GM12874 (cell line): ENCODE data around the gene ADORA2A.

ENCODE experiments used
- TF ChIP-seq, protein P1 (sequence below): IDR thresholded peaks from 2 replicates; pipeline ENCODE4 v1.5.1; 2011; ENCODE audit warnings: low read depth, mild to moderate bottlenecking, control low read depth, low read length, moderate library complexity; ENCODE audit not compliant: insufficient read depth

The ADORA2A gene

DNA sequence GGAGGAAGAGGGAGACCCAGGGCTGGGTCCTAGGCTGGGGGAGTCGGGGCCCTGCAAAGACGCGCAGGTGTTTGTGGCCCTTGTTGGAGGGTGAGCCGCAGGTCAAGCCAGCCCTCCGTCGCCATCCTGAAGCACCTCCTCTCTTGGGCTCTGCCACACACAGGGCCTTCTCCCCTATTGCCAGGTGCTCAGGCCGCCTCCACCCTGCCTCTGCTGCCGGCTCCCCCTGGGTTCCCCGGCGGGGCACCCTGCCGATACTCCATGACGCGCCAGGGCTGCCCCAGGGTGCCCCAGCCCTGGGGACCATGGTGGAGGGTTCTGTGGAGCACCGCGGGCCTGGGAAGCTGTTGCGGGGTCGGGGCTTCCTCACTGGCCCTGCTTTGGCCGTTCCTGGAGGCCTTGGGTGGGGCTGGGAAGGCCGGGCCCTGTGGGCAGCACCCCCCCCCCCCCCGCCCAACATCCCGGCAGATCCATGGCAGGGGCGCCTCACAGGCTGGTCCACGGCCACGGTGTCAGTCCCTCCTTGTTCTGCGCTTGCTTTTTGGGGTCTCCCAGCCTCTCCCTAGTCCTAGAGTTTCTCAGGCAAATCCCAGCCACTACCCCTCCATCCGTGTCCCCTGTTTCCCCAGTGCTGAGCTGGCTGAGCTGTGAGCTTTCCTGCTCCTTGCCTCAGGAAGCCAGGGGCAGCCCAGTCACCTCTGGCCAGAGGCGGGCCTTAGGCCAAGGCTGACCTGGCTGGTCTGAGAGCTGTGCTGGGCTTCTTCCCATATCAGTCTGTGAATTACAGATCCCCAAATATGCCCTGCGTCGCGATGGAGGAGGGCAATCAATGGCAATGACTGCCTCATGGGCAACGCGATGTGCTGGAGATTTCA is 2.3 kb upstream of the ADORA2A start:
- TF ChIP-seq, protein P1, sequence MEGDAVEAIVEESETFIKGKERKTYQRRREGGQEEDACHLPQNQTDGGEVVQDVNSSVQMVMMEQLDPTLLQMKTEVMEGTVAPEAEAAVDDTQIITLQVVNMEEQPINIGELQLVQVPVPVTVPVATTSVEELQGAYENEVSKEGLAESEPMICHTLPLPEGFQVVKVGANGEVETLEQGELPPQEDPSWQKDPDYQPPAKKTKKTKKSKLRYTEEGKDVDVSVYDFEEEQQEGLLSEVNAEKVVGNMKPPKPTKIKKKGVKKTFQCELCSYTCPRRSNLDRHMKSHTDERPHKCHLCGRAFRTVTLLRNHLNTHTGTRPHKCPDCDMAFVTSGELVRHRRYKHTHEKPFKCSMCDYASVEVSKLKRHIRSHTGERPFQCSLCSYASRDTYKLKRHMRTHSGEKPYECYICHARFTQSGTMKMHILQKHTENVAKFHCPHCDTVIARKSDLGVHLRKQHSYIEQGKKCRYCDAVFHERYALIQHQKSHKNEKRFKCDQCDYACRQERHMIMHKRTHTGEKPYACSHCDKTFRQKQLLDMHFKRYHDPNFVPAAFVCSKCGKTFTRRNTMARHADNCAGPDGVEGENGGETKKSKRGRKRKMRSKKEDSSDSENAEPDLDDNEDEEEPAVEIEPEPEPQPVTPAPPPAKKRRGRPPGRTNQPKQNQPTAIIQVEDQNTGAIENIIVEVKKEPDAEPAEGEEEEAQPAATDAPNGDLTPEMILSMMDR, result no peak

DNA sequence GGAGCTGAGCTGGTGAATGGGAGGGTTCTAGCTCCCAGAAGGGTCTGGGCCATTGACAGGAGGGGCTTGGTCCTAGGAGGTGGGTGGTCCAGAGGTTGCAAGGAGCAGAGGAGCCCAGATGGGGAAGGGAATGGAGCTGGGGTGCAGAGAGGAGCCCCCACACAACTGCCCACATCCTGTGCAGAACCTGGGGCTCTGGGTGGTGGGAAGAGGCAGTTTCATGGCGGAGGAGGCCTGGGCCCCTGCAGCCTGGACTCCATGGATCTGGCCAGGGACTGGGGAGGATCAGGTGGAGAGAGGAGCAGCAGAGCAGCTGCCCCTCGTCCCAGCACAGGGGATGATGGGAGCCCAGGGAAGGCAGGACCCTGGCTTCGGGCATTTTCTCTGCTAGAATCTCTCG is 963 bp upstream of the ADORA2A start:
- TF ChIP-seq, protein P1, result no peak

DNA sequence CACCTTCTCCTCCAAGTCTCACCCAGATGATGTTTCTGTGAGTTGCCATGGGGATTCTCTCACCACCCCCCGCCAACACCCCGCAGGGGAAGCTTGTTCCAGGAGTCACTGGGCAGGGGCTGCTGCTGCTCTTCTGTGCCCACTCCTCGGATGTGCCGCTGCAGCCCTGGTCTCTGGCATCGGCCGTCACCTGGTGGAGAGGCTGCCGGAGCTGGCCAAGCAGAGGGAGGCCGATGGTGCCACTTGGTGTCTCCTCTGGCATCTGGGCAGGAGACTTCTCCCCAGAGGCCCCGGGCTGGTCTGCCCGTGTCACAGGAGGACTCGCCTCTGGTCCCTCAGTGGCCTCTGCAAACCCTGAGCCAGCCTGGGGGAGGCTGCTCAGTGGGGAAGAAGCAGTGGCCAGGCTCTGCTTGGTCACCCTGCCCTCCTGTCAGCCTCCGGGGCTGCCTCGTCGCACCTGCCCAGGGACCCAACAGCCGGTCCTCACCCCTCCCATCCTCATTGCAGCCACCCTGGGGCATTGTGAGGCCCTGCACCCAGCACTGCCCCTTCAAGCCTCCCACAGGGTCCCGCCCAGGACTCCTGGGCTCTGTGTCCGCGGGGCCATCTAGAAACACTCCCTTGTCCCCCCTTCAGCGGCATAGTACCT is 424 bp upstream of the ADORA2A start:
- TF ChIP-seq, protein P1, result no peak

DNA sequence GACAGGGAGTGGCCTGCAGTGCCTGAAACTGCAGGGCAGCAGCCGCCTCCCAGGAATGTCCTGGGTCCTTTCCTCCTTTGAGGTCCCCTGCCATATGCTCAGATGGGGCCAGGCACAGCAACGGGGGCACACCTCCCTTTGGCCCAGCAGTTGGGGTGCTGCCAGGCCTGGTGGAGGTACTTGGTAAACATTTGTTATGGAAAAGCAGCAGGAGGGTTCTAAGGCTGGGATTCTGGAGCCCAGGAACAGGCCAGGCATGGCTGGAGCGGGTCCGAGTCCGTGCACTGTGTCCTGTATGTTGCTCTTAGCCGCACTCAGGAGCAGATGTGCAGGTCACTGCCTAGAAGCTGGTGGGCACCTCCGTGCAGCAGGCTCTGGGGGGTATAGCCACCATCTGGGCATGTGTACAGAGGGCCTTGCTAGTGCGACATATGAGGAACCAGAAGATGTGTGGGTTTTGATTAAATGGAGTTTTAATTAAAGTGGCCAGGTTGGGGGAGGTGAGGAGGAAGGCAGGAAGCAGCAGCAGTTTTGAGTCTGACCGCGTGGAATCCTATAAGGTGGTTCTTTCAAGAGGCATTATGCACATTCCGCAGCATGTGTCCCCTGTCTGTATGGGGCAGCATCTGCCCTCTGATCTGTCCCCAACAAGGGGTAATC is 1.5 kb downstream of the ADORA2A start:
- TF ChIP-seq, protein P1, result no peak

DNA sequence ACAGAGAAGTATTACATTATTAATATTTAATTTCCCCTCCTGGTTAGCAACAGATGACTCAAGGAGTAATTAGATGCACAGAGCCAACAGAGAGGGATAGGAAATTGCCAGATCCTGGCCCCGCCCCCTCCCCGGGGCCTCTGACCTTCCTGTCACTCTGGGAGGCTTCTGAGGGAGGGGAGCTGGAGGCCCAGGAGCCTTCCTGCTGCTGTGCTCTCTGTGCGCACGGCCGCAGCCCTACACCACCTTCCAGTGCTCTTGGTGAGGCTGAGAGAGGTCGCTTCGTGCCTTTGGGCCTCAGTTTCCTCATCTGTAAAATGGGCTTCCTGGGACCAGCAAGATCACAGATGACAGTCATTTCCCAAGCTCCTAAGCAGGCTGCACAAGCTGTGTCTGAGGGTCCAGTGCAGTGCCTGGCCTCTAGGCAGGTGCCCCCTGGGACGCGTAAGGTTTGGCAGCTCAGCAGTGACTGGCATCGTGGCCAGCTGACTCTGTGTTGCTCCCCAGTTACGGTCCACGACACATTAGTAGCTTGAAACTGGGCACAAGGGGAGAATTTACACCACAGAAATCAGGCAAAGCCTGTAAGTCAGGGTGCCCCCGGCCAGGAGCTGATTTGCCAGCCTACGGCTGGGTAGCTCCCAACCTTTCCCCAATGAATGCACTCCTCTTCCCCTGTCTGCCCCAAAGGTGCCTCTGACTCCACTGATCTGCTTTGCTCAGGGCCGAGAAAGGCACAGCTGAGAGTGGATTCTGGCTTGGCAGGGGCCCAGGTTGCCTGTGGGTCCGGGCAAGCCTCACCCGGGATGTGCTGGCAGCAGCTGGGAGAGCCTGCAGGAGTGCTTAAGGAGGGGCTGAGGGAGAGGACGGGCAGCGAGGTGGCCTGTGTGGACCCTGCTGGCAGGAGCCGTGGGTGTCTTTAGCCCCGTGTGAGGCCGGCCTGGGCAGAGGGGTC is 2.3 kb downstream of the ADORA2A start:
- TF ChIP-seq, protein P1, result no peak

DNA sequence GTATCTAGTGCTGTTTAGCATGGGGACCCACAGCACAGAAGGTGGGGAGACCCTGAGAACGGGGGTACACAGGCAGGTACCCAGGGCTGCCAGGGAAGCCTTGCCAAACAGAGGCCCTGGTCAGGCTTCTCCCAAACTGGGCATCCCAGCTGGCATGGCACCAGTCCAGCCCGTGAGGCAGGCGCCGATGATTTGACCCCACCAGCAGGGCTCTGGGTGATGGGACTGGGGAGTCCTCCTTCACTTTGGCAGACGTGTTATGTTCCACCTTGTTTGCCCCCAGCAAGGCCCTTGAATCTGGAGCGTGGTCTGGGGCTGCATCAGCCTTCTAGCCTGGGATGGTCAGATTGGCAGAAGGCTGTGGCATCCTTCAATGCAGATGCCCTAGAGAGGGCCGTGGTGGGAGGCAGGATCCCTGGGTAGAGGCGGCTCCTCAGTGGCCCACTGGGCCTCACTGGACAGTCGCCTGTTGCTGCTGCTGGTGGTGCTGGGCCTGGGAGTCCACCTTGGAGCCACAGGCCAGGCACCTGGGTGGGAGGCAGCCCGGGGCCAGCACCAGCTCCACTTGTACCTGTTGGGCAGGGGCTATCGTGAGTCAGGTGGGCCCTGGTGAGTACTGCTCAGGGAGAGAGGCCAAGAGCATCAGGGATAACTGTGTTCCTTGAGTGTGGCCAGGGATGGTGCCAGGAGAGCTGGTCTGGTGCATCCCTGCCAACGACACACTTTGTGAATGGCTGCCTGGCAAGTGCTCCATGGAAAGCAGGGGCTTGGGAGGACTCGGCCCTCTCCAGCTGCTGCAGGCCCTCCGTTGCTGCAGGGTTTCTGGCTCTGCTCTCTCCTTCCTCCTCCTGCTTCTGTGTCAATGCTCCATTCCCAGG is 3.3 kb downstream of the ADORA2A start:
- TF ChIP-seq, protein P1, result no peak
